GM19463 (cell line): ENCODE measurements around the gene FAM163A.
A peak's percentile ranks its signal among the peaks of the same experiment; 100 is the strongest.

ENCODE experiments used
- ATAC-seq: cut with Tn5 transposase; IDR thresholded peaks from one replicate; pipeline ENCODE4 v1.9.1; 2021; ENCODE audit warnings: mild to moderate bottlenecking, moderate library complexity; ENCODE audit not compliant: unreplicated experiment

FAM163A gene

GRCh38 chr1:179812501-179813292, 69.6 kb downstream of the FAM163A start:
- ATAC-seq = no peak

DNA sequence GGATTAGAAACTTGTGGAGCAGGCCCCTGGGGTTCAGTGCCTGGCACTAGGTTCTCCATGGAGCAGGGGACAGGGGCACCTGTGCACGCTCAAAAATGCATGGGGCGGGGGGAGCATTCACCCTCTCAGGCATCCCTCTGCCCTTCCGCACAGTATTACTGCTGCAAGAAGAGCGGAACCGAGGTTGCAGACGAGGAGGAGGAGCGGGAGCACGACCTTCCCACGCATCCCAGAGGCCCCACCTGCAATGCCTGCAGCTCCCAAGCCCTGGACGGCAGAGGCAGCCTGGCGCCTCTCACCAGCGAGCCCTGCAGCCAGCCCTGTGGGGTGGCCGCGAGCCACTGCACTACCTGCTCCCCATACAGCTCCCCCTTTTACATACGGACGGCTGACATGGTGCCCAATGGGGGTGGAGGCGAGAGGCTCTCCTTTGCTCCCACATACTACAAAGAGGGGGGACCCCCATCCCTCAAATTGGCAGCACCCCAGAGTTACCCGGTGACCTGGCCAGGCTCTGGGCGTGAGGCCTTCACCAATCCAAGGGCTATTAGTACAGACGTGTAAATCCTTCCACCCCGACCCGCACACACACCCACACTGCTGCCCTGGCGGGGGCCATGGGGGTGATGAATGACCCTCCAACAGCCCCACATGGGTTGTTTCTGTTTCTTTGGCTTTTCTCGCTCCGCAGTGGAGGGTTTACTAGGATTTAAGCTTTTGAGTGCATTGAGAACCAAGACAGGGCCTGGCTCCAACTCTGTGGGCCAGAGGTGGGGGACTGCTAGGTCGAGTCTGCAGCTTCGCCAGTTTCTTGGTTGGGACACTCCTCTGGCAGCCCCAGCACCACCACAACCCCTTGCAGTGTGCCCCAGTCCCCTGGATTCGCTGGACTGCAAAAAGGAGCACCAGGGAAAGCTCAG, 70.8 kb downstream of the FAM163A start:
- no peak for ATAC-seq

DNA sequence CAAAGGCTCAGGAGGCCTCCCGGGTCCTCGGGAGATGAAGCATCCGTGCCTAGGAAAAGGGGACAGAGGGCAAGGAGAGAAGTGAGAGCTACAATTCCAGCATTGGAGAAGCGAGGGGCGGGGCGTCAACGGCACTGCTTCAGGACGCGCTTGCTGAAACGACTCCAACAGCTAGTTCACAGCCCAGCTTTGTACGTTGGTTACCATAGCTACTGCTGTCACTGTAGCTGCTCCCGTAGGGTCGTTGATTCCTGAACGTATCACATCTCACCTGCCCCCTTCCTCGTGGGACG, 71.4 kb downstream of the FAM163A start:
- peak; percentile 40 for ATAC-seq

GRCh38 chr1:179815641-179816040, 72.5 kb downstream of the FAM163A start:
- ATAC-seq = no peak

- ATAC-seq = no peak
Measured at GRCh38 chr1:179816196-179816960, 73.3 kb downstream of the FAM163A start.

DNA sequence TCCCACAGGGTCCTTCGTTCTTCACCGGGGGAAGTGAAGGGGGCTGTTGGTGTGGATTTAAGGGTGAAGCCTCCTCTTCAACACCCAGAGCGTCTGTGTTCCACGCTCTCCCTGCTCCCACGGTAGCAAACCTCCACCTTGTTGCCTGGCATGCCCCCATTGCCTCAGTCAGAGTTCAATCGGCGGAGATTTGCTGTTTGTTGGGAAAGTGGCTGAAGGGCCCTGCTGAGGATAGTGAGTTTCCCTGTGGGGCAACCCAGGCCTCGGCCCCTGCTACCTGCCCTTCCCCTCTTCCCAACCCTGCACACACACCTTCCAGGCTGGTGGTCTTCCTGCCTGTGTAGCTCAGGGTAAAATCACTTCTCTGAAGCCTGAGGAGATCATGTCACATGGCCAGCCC, 74.0 kb downstream of the FAM163A start:
- ATAC-seq = no peak

GRCh38 chr1:179817789-179818188, 74.7 kb downstream of the FAM163A start:
- no peak for ATAC-seq

DNA sequence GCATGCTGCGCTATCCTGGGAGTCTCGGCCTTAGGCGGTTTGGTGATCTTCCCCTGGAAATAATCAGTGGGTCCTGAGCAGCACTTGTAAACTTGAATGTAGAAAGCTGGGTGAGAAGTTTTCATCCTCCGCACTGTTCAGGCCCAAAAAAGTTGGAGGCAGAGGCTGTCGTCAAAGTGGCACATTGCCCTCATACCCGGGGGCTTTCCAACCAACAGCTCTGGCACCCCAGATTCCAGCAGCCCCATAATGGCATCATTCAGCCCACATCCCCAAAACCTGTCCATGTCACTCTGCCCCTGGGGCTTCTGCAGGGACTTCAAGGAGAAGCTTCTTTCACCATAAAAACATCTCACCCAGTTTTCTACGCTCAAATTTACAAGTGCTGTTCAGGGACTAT, 75.2 kb downstream of the FAM163A start:
- no peak for ATAC-seq

DNA sequence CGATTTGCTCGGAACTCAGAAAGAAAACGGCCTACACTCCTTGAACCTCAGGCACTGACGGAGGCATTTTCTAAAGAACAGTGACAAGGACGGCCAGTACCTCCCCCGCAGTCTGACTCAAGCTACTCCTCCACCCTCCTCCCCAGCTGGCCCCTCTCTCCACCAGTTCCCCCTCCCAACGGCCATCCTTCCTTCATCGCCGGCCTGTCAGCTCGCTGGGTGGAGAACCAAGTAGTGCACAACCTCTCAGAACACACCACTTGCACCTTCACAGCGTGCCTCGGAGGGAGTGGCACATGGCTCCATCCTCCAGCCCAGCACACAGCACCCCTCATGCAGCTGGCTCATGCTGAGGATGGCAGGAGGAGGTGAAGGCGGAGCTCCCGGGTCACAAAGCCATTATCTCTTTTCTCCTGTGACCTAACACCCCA, 75.7 kb downstream of the FAM163A start:
- ATAC-seq = no peak

- no peak for ATAC-seq
Measured at GRCh38 chr1:179820226-179820970, 77.3 kb downstream of the FAM163A start.

GRCh38 chr1:179821524-179821923, 78.4 kb downstream of the FAM163A start:
- ATAC-seq = no peak

DNA sequence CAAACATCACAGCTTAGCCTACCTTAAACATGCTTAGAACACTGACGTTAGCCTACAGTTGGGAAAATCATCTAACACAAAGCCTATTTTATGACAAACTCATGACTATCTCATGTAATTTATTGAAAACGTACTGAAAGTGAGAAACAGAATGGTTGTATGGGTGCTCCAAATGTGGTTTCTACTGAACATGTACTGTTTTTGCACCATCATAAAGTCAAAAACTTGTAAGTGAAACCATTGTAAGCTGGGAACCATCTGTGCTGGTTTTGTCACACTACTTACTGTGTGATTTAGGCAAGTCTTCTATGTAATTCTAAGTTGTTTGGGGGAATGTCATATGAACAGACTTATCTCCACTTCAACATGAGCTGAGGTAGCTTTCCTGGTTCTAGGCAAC, 79.0 kb downstream of the FAM163A start:
- no peak for ATAC-seq

- no peak for ATAC-seq
Measured at GRCh38 chr1:179823693-179824092, 80.6 kb downstream of the FAM163A start.

GRCh38 chr1:179824265-179824664, 81.2 kb downstream of the FAM163A start:
- ATAC-seq = no peak

GRCh38 chr1:179825206-179825605, 82.1 kb downstream of the FAM163A start:
- ATAC-seq = no peak

DNA sequence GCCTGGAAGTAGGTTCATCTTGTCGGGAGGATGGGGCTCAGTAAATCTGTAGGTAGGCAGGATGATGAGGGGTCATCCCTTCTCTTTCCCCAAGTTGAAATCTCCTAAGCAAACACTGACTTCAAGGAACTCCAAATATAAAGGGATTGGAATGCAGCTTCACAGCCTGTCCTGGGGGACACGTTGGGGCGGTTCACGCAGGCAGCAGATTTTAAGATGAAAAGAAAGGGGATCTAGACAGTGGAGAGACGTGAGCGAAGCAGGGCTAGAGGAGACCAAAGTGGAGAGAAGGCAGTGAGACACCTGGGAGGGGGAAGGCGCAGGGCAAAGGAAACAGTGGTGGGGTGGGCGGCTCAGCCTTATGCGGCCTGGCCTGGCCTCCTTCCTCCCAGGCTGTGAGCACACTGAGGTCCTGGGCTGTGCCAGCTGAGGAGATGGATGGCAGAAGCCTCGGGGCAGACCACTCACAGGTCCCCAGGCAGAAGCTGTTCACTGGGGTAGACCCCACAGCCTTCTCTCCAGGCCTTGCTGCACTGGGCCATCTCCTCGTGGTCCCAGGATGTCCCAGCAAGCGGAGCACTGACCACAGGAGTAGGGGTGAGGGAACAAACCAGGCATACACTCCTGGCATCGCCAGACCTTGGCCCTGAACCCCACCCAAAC, 82.8 kb downstream of the FAM163A start:
- ATAC-seq = no peak

- ATAC-seq = no peak
Measured at GRCh38 chr1:179826626-179827280, 83.7 kb downstream of the FAM163A start.

DNA sequence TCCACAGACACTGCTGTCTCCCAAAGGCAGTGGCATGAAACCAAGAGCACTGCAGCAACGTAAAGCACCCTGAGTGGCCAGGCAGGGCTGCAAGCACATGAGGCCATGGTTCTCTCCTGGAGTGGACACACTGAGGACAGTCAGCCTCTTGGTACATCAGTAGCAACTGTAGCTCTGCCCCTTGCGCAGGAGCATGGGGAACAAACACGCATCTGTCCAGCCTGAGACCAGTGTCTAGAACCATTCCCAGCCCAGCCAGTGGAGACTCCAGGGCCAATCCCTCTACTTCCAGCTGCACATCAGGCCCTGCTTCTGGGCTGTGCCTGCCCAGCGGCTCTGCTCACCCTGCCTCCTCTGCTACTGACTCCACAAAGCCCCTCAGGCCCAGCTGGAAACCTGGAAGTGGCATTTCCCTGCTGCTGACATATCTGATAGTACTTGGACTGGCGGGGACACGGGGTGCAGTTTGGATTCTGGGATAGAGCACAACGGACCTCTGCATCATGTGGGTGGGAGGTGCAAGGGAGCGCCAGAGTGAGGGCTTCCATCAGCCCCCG, 85.5 kb downstream of the FAM163A start:
- no peak for ATAC-seq

- no peak for ATAC-seq
Measured at GRCh38 chr1:179831225-179831624, 88.1 kb downstream of the FAM163A start.
